ENCODE results near the gene SGMS1.

DNA sequence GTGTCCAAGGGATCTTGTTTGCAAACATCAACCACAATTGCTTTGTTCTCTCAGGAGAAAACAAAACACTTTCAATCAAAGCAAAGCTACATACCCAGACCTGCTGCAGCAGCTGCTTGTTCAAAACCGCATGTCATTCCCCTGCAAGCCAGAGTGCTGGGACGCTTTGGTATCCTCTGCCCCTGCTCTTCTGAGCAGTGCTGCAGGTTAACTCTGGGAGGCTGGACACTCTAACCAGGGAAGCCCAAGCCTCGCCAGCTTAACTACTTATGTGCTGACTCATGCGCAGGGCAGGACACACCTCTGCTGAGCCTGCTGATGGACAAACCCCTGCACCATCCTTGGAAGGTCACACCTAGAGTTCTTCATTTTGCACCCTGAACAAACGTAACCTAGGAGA lies 344.3 kb downstream of the SGMS1 start:
- TF ChIP-seq POLR2A (IDR thresholded peaks at IDR 0.05; ENCODE audit: low read length) (no peak), GATA1 (IDR thresholded peaks at IDR 0.05; ENCODE audit: low read depth, low read length) (no peak)
